PC-9 (cell line): Measurements from ENCODE around the gene DLG2. TPM values are rescaled to one million over a fixed set of nuclear protein-coding genes. Genes with fewer than 3 reads are reported as not detected.

Experiments
- BruUV-seq: library from RNA; stranded (reverse); fragments of 400-500 nt; replicated peaks from 2 replicates; lab custom pipeline; 2021; lab: Mats Ljungman, UMichigan
- CTCF ChIA-PET: fragments of 300-600 bp; sonication (Branson Sonifier 250); formaldehyde crosslinking; loops from one replicate; lab custom pipeline; 2022; ENCODE audit warnings: antibody characterized with exemption; lab: Charles Lee
- POLR2A ChIA-PET: fragments of 300-600 bp; sonication (Branson Sonifier 250); formaldehyde crosslinking; loops from one replicate; lab custom pipeline; 2022; ENCODE audit warnings: antibody characterized with exemption; ENCODE audit not compliant: unreplicated experiment; lab: Charles Lee
- DNase-seq, 2 experiments: peaks; one replicate each; pipeline versions ENCODE4 v3.0.0 to v3.0.0-alpha.2; 2015 to 2022; ENCODE audit warnings: mixed read lengths in 1 of 2
- H2AFZ ChIP-seq: fragments of 200-600 bp; sonication (generic); 2 replicates; pipeline ENCODE4 v1.8.1; 2017; ENCODE audit warnings: antibody characterized with exemption
- H3F3A ChIP-seq: fragments of 200-600 bp; sonication (generic); 2 replicates; pipeline ENCODE4 v1.8.1; 2017; ENCODE audit warnings: antibody characterized with exemption, mild to moderate bottlenecking, low read depth; ENCODE audit not compliant: insufficient read depth
- H3K27ac ChIP-seq: fragments of 200-600 bp; sonication (generic); 2 replicates; pipeline ENCODE4 v1.6.1; 2016; ENCODE audit warnings: mixed run types
- H3K27me3 ChIP-seq: fragments of 200-600 bp; sonication (generic); 2 replicates; pipeline ENCODE4 v1.6.1; 2016; ENCODE audit warnings: low read depth, mixed run types; ENCODE audit not compliant: insufficient read depth
- H3K36me3 ChIP-seq: fragments of 200-600 bp; sonication (generic); 2 replicates; pipeline ENCODE4 v1.6.1; 2016; ENCODE audit warnings: low read depth, mixed run types
- H3K4me1 ChIP-seq: fragments of 200-600 bp; sonication (generic); replicated peaks from 2 replicates; pipeline ENCODE4 v1.6.1; 2016; ENCODE audit warnings: mixed run types; ENCODE audit not compliant: insufficient read depth
- H3K4me2 ChIP-seq: fragments of 200-600 bp; sonication (generic); 2 replicates; pipeline ENCODE4 v1.6.1; 2017; ENCODE audit warnings: mixed run types
- H3K4me3 ChIP-seq: fragments of 200-600 bp; sonication (generic); 2 replicates; pipeline ENCODE4 v1.6.1; 2016; ENCODE audit warnings: mixed run types
- H3K79me2 ChIP-seq: fragments of 200-600 bp; sonication (generic); 2 replicates; pipeline ENCODE4 v1.6.1; 2017; ENCODE audit warnings: low read depth, mixed run types
- H3K9me2 ChIP-seq: fragments of 200-600 bp; sonication (generic); 2 replicates; pipeline ENCODE4 v1.8.1; 2017; ENCODE audit warnings: mild to moderate bottlenecking; ENCODE audit not compliant: insufficient read depth
- H3K9me3 ChIP-seq: fragments of 200-600 bp; sonication (generic); 2 replicates; pipeline ENCODE4 v1.8.1; 2016; ENCODE audit warnings: low read depth; ENCODE audit not compliant: insufficient read depth
- H4K20me1 ChIP-seq: fragments of 200-600 bp; sonication (generic); 2 replicates; pipeline ENCODE4 v1.8.1; 2017; ENCODE audit not compliant: insufficient read depth
- EZH2 ChIP-seq: fragments of 200-600 bp; sonication (generic); IDR thresholded peaks from 2 replicates; pipeline ENCODE4 v1.8.0; 2017; ENCODE audit warnings: antibody characterized with exemption, low read depth
- intact Hi-C: fragments of 100-400 bp; cut with micrococcal nuclease; formaldehyde crosslinking; loops from one replicate; pipeline ENCODE4 v1.10.0; 2022; ENCODE audit not compliant: unreplicated experiment
- total RNA-seq: library from RNA; stranded (reverse); gene quantifications from 2 replicates; pipeline ENCODE4 v1.2.3, GENCODE V29; 2021
- TF ChIP-seq, protein P1 (sequence below): fragments of 200-600 bp; sonication (generic); conservative IDR thresholded peaks from 2 replicates; pipeline ENCODE4 v1.6.1; 2017; ENCODE audit warnings: mixed run types, antibody characterized with exemption, mild to moderate bottlenecking, moderate library complexity

Gene DLG2
- total RNA-seq, 1 experiment from 2014 or later: 6.4 TPM

DNA sequence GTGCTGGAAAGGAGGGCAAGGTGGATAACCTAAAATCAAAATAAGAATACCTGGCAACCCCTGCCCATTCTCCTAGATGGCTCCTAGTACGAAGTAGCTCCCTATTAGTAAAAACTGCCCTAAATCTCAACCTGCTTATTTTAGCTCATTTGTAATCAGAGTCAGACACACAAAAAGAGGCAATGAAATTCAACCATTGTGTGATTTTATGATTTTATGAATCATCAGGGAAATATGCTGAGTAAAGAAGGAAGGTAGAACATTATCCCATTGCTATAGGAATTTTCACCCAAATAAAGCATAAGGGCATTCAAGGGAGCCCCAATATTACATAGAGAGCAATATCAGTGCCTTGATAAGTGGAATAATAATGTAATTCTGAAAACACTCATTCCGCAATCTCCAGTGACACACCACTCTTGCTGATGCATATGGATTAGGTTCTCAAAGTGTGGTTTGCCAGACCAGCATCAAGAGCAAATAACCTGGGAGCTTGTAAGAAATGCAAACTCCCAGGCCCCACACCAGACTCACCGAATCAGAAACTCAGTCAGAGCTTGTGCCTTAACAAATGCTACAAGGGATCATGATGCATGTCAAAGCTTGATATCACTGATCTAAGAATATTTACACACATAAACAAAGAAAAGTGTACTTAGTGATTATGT is 789.6 kb downstream of the DLG2 start:
- DNase-seq: no peak
- Histone ChIP-seq H3K4me2 (no peak overlapping the region), H3K4me1 (no peaks in the 10 kb centered on the region), H3K27me3 (no peaks in the 10 kb centered on the region), H3K79me2 (no peaks in the 10 kb centered on the region), H3K27ac (no peak overlapping the region), H3K9me3 (no peaks in the 10 kb centered on the region), H4K20me1 (no peaks in the 10 kb centered on the region), H3K36me3 (no peaks in the 10 kb centered on the region), H3K4me3 (no peak overlapping the region), H3K9me2 (no peaks in the 10 kb centered on the region), H2AFZ (no peak overlapping the region), H3F3A (no peaks in the 10 kb centered on the region)
- POLR2A ChIA-PET: no interaction called here
- CTCF ChIA-PET: no interaction called here
- no TSS peak for BruUV-seq
- TF ChIP-seq EZH2: no peak
- TF ChIP-seq, protein P1, sequence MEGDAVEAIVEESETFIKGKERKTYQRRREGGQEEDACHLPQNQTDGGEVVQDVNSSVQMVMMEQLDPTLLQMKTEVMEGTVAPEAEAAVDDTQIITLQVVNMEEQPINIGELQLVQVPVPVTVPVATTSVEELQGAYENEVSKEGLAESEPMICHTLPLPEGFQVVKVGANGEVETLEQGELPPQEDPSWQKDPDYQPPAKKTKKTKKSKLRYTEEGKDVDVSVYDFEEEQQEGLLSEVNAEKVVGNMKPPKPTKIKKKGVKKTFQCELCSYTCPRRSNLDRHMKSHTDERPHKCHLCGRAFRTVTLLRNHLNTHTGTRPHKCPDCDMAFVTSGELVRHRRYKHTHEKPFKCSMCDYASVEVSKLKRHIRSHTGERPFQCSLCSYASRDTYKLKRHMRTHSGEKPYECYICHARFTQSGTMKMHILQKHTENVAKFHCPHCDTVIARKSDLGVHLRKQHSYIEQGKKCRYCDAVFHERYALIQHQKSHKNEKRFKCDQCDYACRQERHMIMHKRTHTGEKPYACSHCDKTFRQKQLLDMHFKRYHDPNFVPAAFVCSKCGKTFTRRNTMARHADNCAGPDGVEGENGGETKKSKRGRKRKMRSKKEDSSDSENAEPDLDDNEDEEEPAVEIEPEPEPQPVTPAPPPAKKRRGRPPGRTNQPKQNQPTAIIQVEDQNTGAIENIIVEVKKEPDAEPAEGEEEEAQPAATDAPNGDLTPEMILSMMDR: no peak
- intact Hi-C loops: no loop called here

DNA sequence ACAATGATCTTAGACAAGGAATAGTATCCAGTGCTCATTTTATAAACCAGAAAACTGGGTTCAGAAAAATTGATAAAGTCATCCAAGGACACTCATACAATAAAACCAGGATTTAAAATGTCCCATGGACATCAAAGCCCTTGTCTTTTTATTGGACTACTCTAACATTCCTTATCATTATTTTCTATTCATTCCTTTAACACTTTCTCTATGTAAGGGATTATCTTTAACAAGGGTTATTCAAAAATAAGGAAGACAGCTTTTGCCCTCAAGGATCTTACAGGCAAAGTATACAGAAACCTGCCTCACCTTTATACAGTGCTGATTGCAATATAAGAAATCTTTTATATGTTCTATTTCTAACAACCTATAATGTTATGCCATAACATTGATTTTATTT is 790.8 kb downstream of the DLG2 start:
- H3K9me2 ChIP-seq: no peaks in the 10 kb centered on the region
- H3K79me2 ChIP-seq: no peaks in the 10 kb centered on the region
- no peak for DNase-seq
- H3K9me3 ChIP-seq: no peaks in the 10 kb centered on the region
- no peaks in the 10 kb centered on the region for H4K20me1 ChIP-seq
- no peak overlapping the region for H3K4me3 ChIP-seq
- H3K4me2 ChIP-seq: no peak overlapping the region
- intact Hi-C loops: no loop called here
- POLR2A ChIA-PET: no interaction called here
- no peak for TF ChIP-seq EZH2
- TF ChIP-seq, protein P1: no peak
- H3K4me1 ChIP-seq: no peaks in the 10 kb centered on the region
- no peak overlapping the region for H2AFZ ChIP-seq
- no TSS peak for BruUV-seq
- H3K27ac ChIP-seq: no peak overlapping the region
- no peaks in the 10 kb centered on the region for H3K27me3 ChIP-seq
- CTCF ChIA-PET: no interaction called here
- H3K36me3 ChIP-seq: no peaks in the 10 kb centered on the region
- H3F3A ChIP-seq: no peaks in the 10 kb centered on the region

DNA sequence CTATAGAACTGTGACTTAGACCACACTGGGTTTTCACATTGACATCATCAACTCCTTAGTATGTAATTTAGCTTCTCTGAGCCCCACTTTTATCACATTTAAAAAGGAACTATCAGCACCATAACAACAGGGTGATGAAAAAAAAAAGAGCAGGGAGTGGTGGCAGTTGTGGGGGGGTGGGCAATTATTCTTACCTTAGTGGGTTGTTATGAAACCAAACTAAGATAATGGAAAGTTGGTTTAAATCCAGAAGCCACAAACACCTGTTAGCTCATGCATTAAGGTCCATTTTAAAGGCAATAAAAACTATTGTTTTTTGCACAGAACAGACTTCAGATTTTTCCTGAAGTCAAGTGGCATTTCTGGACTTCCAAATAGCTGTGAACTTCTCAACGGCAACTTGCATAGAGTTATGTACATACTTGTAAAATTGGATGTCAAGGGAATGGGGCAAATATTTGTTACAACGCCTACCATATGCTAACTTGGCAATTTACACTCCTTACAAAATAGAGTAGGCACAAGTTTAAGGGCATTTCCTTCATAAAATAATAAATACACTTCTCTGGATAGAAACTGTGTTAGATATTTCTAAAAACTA is 793.6 kb downstream of the DLG2 start:
- TF ChIP-seq, protein P1: no peak
- no peak for TF ChIP-seq EZH2
- no peaks in the 10 kb centered on the region for H3K9me2 ChIP-seq
- no peaks in the 10 kb centered on the region for H3F3A ChIP-seq
- CTCF ChIA-PET: no interaction called here
- no peaks in the 10 kb centered on the region for H3K4me1 ChIP-seq
- intact Hi-C loops: no loop called here
- H3K79me2 ChIP-seq: no peaks in the 10 kb centered on the region
- no peaks in the 10 kb centered on the region for H3K36me3 ChIP-seq
- no TSS peak for BruUV-seq
- no peak overlapping the region for H3K4me2 ChIP-seq
- no peaks in the 10 kb centered on the region; the same call in 1 of the 2 replicates for H3K9me3 ChIP-seq
- no peak overlapping the region for H3K4me3 ChIP-seq
- H4K20me1 ChIP-seq: no peaks in the 10 kb centered on the region
- POLR2A ChIA-PET: no interaction called here
- no peak overlapping the region for H2AFZ ChIP-seq
- H3K27me3 ChIP-seq: no peaks in the 10 kb centered on the region
- H3K27ac ChIP-seq: no peak overlapping the region
- DNase-seq: no peak
